ENCODE data around the gene WWP2.

DNA sequence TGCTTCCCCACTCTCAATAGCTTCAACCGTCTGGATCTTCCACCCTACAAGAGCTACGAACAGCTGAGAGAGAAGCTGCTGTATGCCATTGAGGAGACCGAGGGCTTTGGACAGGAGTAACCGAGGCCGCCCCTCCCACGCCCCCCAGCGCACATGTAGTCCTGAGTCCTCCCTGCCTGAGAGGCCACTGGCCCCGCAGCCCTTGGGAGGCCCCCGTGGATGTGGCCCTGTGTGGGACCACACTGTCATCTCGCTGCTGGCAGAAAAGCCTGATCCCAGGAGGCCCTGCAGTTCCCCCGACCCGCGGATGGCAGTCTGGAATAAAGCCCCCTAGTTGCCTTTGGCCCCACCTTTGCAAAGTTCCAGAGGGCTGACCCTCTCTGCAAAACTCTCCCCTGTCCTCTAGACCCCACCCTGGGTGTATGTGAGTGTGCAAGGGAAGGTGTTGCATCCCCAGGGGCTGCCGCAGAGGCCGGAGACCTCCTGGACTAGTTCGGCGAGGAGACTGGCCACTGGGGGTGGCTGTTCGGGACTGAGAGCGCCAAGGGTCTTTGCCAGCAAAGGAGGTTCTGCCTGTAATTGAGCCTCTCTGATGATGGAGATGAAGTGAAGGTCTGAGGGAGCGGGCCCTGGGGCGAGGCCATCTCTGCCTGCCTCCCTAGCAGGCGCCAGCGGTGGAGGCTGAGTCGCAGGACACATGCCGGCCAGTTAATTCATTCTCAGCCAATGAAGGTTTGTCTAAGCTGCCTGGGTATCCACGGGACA, 177.9 kb downstream of the WWP2 start:
- TF ChIP-seq, protein P1, sequence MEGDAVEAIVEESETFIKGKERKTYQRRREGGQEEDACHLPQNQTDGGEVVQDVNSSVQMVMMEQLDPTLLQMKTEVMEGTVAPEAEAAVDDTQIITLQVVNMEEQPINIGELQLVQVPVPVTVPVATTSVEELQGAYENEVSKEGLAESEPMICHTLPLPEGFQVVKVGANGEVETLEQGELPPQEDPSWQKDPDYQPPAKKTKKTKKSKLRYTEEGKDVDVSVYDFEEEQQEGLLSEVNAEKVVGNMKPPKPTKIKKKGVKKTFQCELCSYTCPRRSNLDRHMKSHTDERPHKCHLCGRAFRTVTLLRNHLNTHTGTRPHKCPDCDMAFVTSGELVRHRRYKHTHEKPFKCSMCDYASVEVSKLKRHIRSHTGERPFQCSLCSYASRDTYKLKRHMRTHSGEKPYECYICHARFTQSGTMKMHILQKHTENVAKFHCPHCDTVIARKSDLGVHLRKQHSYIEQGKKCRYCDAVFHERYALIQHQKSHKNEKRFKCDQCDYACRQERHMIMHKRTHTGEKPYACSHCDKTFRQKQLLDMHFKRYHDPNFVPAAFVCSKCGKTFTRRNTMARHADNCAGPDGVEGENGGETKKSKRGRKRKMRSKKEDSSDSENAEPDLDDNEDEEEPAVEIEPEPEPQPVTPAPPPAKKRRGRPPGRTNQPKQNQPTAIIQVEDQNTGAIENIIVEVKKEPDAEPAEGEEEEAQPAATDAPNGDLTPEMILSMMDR (IDR thresholded peaks at IDR 0.05) = no peak
- no peak for TF ChIP-seq POLR2A (IDR thresholded peaks at IDR 0.05)
